HPDE6-E6E7 (cell line): ENCODE data around the gene IL32.

ENCODE experiments used
- DNase-seq: peaks from one replicate; pipeline ENCODE4 v3.0.0; 2011; ENCODE audit warnings: missing footprints; ENCODE audit errors: extremely low spot score

IL32 gene, protein sequence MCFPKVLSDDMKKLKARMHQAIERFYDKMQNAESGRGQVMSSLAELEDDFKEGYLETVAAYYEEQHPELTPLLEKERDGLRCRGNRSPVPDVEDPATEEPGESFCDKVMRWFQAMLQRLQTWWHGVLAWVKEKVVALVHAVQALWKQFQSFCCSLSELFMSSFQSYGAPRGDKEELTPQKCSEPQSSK

DNA sequence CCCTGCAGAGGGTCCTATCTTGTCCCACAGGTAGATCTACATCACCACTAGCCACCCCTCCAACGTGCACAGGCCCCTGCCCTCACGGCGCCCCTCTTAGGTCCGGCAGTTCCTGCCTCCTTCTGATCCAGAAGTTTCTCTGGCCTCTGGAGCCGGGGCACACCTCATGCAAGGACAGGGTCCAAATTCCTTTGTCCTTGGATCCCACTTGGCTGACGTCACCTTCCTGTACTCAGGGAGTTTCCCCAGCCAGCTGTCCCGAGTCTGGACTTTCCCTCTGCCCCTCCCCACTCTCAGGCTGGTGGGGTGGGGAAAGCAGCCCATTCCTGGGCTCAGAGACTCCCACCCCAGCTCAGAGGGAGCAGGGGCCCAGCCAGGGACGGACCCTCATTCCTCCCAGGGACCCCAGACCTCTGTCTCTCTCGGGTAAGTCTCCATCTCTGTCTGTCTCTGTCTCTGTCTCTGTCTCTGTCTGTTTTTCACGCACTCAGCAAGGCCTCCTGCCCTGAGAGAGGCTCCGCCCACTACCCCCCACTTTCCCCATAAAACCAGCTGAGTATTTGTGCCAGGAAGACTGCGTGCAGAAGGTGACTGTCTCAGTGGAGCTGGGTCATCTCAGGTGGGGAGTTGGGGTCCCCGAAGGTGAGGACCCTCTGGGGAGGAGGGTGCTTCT is at the start of gene IL32:
Gene IL32, plus strand, starts transcription at position 572 of the 673 bp plus-strand sequence. CDS start 172 bp downstream, outside the sequence.
- DNase-seq, result peak; percentile 78

DNA sequence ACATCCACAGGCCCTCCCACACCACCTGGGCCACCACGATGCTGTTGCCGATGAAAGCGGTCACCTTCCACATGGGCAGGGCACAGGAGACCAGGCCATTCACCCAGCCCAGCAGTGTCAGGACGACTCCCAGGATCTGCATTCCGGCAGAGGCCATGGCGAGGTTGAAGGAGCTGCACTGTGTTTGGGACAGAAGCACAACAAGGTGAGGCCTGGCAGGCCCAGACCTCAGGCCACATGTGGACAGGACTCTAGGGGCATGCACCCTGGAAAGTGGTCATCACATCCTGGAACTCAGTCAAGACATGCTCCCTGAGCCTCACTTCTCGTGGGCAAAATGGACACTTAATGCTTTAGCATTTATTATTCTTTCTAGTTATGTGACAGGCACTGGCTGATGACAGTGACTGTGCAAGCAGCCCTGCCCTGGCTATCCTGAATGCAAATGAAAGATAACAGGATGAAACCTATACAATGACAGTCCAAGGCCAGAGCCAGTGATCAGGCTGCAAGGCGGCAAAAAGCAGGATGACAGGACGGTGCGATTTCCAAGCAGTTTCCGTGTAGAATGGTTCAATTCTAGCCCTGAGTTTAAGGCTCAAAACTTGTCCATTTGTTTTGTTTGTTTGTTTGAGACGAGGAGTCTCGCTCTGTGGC is 49.4 kb upstream of the IL32 start:
- no peak for DNase-seq

DNA sequence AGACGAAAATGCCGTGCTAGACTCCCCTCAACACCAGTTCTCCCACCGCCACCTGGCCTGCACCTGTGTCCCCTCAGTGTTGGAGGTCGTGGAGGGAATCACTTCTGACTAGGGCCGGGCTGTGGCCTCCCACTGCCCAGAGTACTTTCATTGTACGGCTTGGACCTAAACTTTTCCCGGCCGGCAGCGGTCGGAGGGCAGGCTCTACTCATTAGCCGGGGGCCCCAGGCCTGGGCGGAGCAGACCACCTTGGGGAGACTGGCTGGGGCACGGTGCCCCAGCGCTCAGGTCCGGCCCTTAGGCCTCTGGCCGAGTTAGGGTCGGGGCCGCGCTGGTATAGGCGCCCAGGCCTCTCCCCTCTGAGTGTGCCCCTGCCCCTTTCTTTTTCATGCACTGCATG is 48.1 kb upstream of the IL32 start:
- DNase-seq, result no peak

DNA sequence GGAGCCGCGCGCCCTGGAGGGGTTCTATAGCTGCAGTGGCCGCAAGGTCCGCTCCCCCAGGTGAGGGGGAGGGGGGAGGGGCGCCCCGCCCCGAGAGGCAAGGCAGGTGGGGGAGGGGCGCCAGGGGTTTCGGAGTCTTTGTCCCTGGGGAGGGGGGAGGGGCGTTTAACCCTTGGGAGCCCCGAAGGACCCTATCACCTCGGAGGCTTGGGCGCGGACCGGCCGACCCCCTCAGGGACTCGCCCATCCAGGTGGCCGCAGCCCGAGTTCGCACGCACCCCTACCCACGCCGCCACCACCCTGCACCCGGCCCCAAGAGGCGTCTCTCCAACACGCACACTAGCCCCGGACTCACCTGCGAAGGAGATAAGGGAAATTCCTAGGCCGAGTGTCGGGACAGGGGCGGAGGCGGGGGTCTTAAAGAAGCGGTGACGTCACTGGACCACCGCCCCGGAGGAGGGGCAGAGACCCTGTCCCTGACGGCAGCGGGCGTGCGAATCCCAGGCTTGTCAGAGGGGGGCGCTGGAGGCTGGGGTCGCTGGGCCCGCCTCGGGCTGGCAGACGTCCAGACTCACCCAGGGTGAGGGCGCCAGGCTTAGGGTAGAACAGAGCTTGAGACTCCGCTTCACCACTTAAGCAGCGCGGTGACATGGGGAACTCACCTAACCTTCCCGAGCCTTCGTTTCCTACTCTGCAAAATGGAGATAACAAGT is 47.5 kb upstream of the IL32 start, which contains the start of gene CLDN6:
Gene CLDN6, minus strand, starts transcription at position 390 of the 713 bp plus-strand sequence. CDS start 2,162 bp downstream, outside the sequence.
- DNase-seq, result no peak

DNA sequence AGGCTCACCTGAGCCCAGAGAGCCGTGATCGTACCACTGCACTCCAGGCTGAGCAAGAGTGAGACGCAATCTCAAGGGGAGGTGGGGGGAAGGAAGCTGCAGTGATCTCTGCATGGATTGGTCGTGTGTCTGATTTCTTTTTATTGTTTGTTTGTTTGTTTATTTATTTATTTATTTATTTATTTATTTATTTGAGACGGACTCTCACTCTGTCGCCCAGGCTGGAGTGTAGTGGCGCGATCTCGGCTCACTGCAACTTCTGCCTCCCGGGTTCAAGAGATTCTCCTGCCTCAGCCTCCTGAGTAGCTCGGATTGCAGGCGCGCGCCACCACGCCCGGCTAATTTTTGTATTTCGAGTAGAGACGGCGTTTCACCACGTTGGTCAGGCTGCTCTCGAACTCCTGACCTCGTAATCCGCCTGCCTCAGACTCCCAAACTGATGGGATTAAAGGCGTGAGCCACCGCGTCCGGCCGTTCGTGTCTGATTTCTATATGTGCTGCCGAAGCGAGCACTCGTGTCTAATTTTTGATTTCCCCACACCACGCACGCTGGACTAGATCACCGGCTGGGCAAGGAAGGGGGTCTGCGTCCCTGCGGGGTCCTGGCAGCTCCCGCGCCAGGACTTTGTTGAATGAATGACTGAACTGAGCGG is 45.7 kb upstream of the IL32 start:
- DNase-seq, result no peak

DNA sequence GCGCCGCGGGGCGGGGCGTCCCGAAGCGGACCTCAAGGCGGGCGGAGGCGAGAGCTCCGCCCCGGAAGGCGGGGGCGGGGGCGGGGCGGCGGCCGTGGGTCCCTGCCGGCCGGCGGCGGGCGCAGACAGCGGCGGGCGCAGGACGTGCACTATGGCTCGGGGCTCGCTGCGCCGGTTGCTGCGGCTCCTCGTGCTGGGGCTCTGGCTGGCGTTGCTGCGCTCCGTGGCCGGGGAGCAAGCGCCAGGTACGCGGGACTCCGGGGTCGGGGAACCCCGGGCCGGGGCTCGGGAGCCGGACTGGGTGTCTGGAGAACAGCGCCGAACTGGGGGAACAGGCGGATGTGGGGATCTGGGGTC is 45.2 kb upstream of the IL32 start, which contains the start of gene TNFRSF12A:
Gene TNFRSF12A, plus strand, starts transcription at position 122 of the 357 bp plus-strand sequence. Its CDS starts 30 bp downstream, at position 152.
- no peak for DNase-seq

DNA sequence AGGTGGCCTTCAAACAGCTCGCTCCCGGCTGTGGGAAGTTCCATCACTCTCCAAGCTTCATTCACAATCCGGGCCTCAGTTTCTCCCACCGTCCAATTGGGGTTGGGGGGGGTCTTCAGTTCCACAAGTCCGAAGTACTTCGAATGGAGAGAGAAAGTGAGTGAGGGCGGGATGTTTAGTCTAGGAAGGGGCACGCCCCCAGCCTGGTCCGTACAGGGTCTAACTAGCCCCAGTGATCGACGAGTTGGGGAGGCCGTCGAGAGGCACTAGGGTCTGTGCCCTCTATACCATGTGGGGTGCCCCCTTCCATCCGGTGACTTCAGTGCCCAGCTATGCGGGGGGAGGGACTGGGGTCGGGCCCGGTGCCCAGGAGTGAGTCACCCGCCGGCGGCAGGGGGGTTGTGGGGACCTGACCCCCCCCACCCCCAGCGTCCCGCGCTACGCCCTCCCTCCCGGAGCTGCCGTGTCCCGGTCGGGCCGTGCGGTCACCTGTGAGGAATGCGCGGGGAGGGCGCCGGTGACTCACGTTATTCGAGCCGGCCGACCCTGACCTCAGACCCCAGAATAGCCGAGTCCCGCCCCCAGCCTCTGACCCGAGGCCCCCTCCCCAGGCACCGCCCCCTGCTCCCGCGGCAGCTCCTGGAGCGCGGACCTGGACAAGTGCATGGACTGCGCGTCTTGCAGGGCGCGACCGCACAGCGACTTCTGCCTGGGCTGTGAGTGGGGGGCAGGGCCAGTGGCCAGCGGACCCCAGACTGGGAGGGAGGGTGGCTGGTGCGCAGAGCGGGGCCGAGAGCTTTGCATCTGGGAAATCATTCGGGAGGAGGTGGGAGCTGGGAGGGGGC is 44.6 kb upstream of the IL32 start:
- DNase-seq, result no peak

DNA sequence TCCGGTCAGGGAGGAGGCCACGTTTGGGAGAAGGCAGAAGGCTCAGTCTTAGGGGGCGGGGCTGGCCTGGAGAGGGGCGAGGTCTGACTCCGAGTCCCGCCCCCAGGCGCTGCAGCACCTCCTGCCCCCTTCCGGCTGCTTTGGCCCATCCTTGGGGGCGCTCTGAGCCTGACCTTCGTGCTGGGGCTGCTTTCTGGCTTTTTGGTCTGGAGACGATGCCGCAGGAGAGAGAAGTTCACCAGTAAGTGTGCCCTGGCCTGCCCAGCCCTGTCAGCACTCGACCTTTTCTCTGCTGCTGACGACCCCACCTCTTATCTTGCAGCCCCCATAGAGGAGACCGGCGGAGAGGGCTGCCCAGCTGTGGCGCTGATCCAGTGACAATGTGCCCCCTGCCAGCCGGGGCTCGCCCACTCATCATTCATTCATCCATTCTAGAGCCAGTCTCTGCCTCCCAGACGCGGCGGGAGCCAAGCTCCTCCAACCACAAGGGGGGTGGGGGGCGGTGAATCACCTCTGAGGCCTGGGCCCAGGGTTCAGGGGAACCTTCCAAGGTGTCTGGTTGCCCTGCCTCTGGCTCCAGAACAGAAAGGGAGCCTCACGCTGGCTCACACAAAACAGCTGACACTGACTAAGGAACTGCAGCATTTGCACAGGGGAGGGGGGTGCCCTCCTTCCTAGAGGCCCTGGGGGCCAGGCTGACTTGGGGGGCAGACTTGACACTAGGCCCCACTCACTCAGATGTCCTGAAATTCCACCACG is 43.8 kb upstream of the IL32 start:
- peak; percentile 76 for DNase-seq

DNA sequence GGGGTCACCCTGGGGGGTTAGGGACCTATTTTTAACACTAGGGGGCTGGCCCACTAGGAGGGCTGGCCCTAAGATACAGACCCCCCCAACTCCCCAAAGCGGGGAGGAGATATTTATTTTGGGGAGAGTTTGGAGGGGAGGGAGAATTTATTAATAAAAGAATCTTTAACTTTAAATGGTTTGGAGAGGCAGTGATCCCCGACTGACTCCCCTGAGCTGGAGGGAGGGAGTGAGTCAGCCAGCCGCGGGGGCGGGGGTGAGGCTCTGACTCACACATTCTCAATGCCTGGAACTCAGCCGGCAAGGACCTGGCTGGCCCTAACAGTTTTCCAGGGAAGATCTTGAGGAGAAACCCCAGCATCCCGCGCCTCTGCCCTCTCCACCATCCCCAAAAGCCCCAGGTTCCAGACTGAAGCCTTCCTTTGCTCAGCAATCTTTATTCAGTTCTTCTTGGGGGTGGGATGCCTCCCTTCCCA is 43.2 kb upstream of the IL32 start:
- DNase-seq, result peak; percentile 84

DNA sequence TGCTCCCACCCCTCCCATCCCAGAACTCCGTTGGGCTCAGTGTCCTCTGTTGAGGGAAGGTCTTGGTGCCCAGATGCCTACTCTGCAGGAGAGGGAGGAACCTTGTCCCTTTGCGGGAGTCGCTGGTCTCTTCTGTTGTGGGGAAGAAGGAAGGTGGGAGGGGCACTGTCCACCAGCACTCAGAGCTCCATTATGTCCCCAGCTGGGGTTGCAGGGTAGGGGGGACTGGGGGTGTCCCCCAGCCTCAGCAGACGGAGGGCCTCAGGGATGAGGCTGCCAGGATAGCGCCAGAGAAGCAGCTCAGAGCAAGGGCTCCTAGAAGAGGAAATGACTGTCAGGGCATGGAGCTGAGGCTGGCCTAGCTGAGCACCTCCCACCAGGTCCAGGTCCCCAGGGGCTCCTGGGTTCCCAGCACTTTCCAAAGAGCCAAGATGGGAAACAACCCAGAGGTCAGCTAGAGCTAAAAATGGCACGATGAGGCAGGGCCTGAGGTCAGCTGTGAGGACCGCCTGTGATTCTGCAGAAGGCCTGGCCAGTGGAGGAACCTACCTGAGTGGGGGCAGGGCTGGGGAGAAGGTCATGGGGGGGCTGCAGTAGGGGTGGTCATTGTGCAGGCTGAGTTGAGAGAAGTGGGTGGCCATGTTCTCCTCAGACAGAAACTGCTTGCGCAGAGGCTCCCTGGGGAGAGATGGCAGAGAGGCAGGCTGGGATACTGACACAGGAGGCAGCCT is 42.6 kb upstream of the IL32 start:
- DNase-seq, result no peak

DNA sequence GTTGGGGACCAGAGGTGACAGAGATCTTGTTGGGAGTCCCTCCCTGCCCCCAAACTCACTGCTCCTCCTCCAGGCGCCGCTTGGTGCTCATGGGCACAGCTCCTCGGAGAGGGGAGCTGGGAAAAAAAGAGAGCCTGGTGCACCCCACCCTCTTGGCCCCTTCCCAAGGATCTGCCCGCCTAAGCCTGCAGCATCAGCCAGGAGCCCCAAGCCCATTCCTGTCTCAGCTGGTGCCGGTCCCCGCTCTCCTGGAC is 42.1 kb upstream of the IL32 start:
- DNase-seq, result no peak

DNA sequence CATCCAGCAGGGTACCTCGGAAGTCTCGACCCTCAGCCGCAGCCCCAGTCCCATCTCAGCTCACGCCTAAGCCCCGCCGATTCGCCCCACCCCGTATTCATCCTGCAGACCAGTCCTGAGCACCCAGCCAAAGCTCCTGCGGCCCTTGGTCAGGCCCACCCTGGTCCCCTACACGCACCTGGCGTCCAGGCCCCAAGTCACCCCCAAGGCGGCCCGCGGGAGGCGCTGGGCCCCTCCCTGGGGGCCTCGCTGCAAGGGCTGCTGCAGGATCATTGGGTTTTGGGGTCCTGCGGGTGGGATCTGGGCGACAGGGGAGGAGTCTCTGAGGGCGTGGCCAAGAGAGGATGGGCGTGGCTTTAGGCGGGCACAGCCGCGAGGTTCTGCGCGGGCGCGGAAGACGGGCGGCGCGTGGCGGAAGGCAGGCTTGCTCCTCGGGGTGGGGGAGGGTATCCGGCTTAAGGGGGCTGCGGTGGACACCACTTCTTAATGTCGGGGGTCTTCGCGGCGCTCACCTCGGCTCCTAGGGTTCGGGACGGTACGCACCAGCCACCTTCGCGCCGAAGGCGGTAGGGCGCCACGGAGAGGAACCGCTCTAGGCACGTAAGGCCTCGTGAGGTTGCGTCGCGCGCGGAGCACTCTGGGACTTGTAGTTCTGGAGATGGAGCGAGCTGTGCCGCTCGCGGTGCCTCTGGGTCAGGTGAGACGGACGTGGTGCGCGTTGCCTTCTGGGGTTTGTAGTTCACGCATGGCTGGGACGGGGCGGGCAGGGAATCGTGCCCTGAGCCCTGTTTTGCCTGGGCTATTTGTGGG is 41.6 kb upstream of the IL32 start, which contains the start of the genes HCFC1R1 and THOC6:
Gene HCFC1R1, minus strand, starts transcription at position 274 of the 810 bp plus-strand sequence. Its CDS starts 1 bp downstream, at position 273.
Gene THOC6, plus strand, starts transcription at position 367 of the 810 bp plus-strand sequence. Its CDS starts 292 bp downstream, at position 659.
- peak; percentile 79 for DNase-seq

DNA sequence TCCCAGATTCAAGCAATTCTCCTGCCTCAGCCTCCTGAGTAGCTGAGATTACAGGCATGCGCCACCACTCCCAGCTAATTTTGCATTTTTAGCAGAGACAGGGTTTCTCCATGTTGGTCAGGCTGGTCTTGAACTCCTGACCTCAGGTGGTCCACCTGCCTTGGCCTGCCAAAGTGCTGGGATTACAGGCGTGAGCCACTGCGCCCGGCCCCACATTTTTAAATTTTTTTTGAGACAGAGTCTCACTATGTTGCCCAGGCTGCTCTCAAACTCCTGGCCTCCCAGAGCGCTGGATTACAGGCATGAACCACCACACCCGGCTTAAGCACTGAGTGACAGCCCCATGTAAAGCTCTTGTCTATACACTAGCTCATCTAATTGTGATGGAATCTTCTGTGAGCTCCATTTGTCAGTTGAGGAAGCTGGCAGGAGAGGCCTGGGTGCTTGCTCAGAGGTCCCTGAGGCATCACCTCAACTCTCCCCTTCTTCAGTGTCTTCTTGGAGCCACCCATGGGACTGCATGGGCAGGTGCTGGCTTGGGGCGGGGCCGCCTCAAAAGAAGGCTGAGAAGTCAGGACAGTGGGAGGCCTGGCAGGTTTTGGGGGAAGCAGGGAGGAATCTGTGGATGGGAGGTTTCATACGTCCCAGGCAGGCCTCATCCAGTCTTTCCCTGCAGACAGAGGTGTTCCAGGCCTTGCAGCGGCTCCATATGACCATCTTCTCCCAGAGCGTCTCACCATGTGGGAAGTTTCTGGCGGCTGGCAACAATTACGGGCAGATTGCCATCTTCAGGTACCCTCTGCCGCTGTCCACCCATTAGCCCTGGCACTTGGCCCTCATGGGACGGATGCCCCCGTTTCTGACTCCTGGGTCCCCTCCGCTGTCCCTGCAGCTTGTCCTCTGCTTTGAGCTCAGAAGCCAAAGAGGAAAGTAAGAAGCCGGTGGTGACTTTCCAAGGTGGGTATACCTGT is 40.1 kb upstream of the IL32 start:
- no peak for DNase-seq

DNA sequence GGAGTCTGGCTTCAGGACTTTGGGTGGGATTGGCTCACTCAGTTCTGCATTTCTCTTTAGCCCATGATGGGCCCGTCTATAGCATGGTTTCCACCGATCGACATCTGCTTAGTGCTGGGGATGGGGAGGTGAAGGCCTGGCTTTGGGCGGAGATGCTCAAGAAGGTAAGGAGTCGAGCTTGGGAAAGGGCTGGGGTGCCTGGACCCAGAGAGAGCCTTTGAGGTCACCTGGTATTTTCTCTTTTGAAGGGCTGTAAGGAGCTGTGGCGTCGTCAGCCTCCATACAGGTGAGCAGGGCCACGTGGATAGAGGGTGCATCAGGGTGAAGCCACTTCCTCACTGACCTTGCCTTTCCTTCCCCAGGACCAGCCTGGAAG is 39.4 kb upstream of the IL32 start:
- no peak for DNase-seq

DNA sequence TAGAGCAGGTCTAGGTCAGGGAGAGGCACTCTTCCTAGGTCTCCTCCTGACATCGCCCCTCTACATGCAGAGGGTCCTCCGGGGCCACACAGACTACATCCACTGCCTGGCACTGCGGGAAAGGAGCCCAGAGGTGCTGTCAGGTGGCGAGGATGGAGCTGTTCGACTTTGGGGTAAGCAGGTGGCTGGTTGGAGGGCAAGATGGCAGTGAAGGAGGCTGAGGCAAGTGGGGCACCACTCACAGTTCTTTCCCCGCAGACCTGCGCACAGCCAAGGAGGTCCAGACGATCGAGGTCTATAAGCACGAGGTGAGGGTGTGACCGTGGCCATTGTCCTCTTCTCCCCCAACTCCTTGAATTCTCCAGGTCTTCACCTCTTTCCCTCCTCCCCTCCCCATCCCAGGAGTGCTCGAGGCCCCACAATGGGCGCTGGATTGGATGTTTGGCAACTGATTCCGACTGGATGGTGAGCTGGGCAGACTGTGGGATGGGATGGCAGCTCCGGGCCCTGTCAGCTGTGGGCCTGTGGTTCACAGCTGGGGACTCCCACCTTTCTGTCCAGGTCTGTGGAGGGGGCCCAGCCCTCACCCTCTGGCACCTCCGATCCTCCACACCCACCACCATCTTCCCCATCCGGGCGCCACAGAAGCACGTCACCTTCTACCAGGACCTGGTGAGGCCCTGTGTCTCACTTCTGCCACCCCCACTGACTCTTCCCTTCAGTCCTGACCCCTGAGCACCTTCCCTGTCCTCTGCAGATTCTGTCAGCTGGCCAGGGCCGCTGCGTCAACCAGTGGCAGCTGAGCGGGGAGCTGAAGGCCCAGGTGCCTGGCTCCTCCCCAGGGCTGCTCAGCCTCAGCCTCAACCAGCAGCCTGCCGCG is 38.6 kb upstream of the IL32 start:
- no peak for DNase-seq

DNA sequence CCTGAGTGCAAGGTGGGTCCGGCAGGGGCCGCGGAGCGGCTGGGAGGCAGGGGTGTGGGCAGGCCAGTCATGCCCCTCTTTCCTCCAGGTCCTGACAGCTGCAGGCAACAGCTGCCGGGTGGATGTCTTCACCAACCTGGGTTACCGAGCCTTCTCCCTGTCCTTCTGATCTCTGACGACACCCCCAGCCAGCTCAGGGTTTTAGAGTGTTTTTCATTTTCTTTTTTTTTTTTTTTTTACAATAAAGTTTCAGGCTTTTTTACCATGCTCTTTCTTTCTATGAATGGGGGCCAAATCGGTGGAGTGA is 38.0 kb upstream of the IL32 start:
- no peak for DNase-seq
